H1 (cell line): ENCODE results near the gene TMEM115. TPM values are rescaled to one million over a fixed set of nuclear protein-coding genes. Genes with fewer than 3 reads are reported as not detected.

Experiments used
- ATF2 ChIP-seq: IDR thresholded peaks from 2 replicates; pipeline ENCODE4 v1.6.1; 2012; ENCODE audit warnings: low read length, inconsistent platforms
- CEBPB ChIP-seq: IDR thresholded peaks from 2 replicates; pipeline ENCODE4 v1.6.1; 2012; ENCODE audit warnings: low read depth, low read length
- CHD7 ChIP-seq: fragments of 300-600 bp; sonication (generic); IDR thresholded peaks from 2 replicates; pipeline ENCODE4 v1.7.1; 2012; ENCODE audit warnings: low read length, moderate library complexity, mild to moderate bottlenecking, inconsistent platforms; ENCODE audit not compliant: insufficient replicate concordance
- JUND ChIP-seq: IDR thresholded peaks from 2 replicates; pipeline ENCODE4 v1.6.1; 2011; ENCODE audit warnings: mild to moderate bottlenecking, improper control_type of control experiment, low read length
- POU5F1 ChIP-seq: IDR thresholded peaks from 2 replicates; pipeline ENCODE4 v1.6.1; 2011; ENCODE audit warnings: low read depth, mild to moderate bottlenecking, low read length, moderate library complexity
- SP1 ChIP-seq: IDR thresholded peaks from 2 replicates; pipeline ENCODE4 v1.6.1; 2011; ENCODE audit warnings: low read depth, low read length
- SP4 ChIP-seq: IDR thresholded peaks from 2 replicates; pipeline ENCODE4 v1.6.1; 2012; ENCODE audit warnings: low read length, inconsistent platforms
- SRF ChIP-seq: IDR thresholded peaks from 2 replicates; pipeline ENCODE4 v1.6.1; 2011; ENCODE audit warnings: mild to moderate bottlenecking, low read depth, low read length, moderate library complexity
- TCF12 ChIP-seq: IDR thresholded peaks from 2 replicates; pipeline ENCODE4 v1.6.1; 2011; ENCODE audit warnings: low read depth, mild to moderate bottlenecking, low read length
- YY1 ChIP-seq: IDR thresholded peaks from 2 replicates; pipeline ENCODE4 v1.6.1; 2011; ENCODE audit warnings: low read depth, mild to moderate bottlenecking, low read length
- polyA plus RNA-seq, 7 experiments: library from polyadenylated mRNA; depleted of rRNA in 3 of 7; stranded (reverse) in 5 of 7; unstranded in 2 of 7; fragments of >200 nt in 5 of 7; fragments of 200-250 nt in 2 of 7; gene quantifications; 1 replicate in 5 of 7; 2 replicates in 1 of 7; 4 replicates in 1 of 7; pipeline versions ENCODE4 v1.2.1 to v1.2.3, GENCODE V29; 2011 to 2013; ENCODE audit warnings: missing spikeins in 2 of 7, mixed read lengths in 2 of 7
- total RNA-seq: library from RNA; stranded (reverse); fragmentation: NEBNext Ultra II Directional; extraction: Animal tissue kit (Norgen Biotek cat#: 25700); gene quantifications from 2 replicates; pipeline ENCODE4 v1.2.1, GENCODE V29; 2021
- TF ChIP-seq, protein P1 (sequence below): IDR thresholded peaks from 2 replicates; pipeline ENCODE4 v1.6.1; 2012; ENCODE audit warnings: inconsistent platforms

Gene TMEM115
- total and polyA plus RNA-seq, 2 of the 8 experiments (the other 6 are each of a cell fraction or from before 2014, with no cell fraction given), result 25.4 to 32.4 TPM

- no peak for TF ChIP-seq CHD7
- no peak for TF ChIP-seq CEBPB
- TF ChIP-seq TCF12, result no peak
- TF ChIP-seq, protein P1, sequence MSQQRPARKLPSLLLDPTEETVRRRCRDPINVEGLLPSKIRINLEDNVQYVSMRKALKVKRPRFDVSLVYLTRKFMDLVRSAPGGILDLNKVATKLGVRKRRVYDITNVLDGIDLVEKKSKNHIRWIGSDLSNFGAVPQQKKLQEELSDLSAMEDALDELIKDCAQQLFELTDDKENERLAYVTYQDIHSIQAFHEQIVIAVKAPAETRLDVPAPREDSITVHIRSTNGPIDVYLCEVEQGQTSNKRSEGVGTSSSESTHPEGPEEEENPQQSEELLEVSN, result no peak
- no peak for TF ChIP-seq SP4
- TF ChIP-seq YY1, result no peak
- TF ChIP-seq ATF2, result no peak
- no peak for TF ChIP-seq SRF
- TF ChIP-seq POU5F1, result no peak
- no peak for TF ChIP-seq SP1
- no peak for TF ChIP-seq JUND
These were observed 26.4 kb upstream of the TMEM115 start (continued) for GRCh38 chr3:50385754-50386153.
